Glutamatergic neuron (in vitro differentiated cells): ENCODE results near the gene MTERF2. TPM values are rescaled to one million over a fixed set of nuclear protein-coding genes. Genes with fewer than 3 reads are reported as not detected.
"Not testable (repeated sequence)": the region's sequence is repeated elsewhere in the genome, so short reads cannot be mapped to it uniquely, and the experiment has no call there.

Source experiments
- DNase-seq: peaks from one replicate; pipeline ENCODE4 v3.0.0; 2022
- H3K27ac Mint-ChIP-seq: one replicate; pipeline ENCODE4 v1.8.0; 2020; ENCODE audit warnings: mild to moderate bottlenecking, mixed read lengths, inconsistent platforms; ENCODE audit not compliant: unreplicated experiment
- H3K27me3 Mint-ChIP-seq: one replicate; pipeline ENCODE4 v1.8.0; 2020; ENCODE audit warnings: mild to moderate bottlenecking, moderate library complexity, mixed read lengths, inconsistent platforms; ENCODE audit not compliant: unreplicated experiment
- H3K36me3 Mint-ChIP-seq: one replicate; pipeline ENCODE4 v1.8.0; 2020; ENCODE audit warnings: mild to moderate bottlenecking, mixed read lengths, inconsistent platforms; ENCODE audit not compliant: unreplicated experiment
- H3K4me1 Mint-ChIP-seq: one replicate; pipeline ENCODE4 v1.8.0; 2020; ENCODE audit warnings: mild to moderate bottlenecking, low read depth, mixed read lengths, inconsistent platforms; ENCODE audit not compliant: unreplicated experiment
- H3K4me3 Mint-ChIP-seq: one replicate; pipeline ENCODE4 v1.8.0; 2020; ENCODE audit warnings: mild to moderate bottlenecking, mixed read lengths, inconsistent platforms; ENCODE audit not compliant: unreplicated experiment
- H3K9me3 Mint-ChIP-seq: one replicate; pipeline ENCODE4 v1.8.0; 2020; ENCODE audit warnings: mild to moderate bottlenecking, moderate library complexity, mixed read lengths, inconsistent platforms; ENCODE audit not compliant: unreplicated experiment
- total RNA-seq: library from RNA; stranded (reverse); fragmentation: NEBNext Ultra II Directional; extraction: Animal tissue kit (Norgen Biotek cat#: 25700); gene quantifications from one replicate; pipeline ENCODE4 v1.2.1, GENCODE V29; 2021; ENCODE audit not compliant: unreplicated experiment
- TF ChIP-seq, protein P1 (sequence below): fragments of 200-600 bp; sonication (generic); IDR thresholded peaks from one replicate; pipeline ENCODE4 v1.5.0; 2021; ENCODE audit not compliant: partially characterized antibody, unreplicated experiment

Gene MTERF2
- total RNA-seq, 1 donor from 2014 or later, result 13.2 TPM

DNA sequence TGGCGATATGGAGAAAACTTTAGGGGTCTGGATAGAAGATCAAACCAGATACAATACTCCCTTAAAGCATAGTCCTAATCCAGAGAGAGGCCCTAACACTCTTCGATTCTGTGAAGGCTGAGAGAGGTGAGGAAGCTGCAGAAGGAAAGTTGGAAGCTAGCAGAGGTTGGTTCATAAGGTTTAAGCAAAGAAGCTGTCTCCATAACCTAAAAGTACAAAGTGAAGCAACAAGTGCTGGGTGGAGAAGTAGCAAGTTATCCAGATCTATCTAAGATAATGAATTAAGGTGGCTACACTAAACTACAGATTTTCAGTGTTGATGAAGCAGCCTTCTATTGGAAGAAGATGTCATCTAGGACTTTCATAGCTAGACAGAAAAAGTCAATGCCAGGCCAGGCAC, 24.6 kb upstream of the MTERF2 start:
- DNase-seq, result no peak
- Mint-ChIP-seq H3K4me3 (no peak overlapping the region), H3K4me1 (no peaks in the 10 kb centered on the region), H3K27ac (no peak overlapping the region), H3K36me3 (peaks cover 5% of the 10 kb centered on the region), H3K27me3 (no peaks in the 10 kb centered on the region), H3K9me3 (peaks cover 2% of the 10 kb centered on the region)
- TF ChIP-seq, protein P1, sequence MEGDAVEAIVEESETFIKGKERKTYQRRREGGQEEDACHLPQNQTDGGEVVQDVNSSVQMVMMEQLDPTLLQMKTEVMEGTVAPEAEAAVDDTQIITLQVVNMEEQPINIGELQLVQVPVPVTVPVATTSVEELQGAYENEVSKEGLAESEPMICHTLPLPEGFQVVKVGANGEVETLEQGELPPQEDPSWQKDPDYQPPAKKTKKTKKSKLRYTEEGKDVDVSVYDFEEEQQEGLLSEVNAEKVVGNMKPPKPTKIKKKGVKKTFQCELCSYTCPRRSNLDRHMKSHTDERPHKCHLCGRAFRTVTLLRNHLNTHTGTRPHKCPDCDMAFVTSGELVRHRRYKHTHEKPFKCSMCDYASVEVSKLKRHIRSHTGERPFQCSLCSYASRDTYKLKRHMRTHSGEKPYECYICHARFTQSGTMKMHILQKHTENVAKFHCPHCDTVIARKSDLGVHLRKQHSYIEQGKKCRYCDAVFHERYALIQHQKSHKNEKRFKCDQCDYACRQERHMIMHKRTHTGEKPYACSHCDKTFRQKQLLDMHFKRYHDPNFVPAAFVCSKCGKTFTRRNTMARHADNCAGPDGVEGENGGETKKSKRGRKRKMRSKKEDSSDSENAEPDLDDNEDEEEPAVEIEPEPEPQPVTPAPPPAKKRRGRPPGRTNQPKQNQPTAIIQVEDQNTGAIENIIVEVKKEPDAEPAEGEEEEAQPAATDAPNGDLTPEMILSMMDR, result no peak

- DNase-seq, result no peak
- H3K27ac Mint-ChIP-seq, result no peak overlapping the region
- TF ChIP-seq, protein P1, result no peak
- H3K9me3 Mint-ChIP-seq, result peaks cover 2% of the 10 kb centered on the region
- no peak overlapping the region for H3K4me3 Mint-ChIP-seq
- H3K27me3 Mint-ChIP-seq, result peaks cover 2% of the 10 kb centered on the region
- H3K36me3 Mint-ChIP-seq, result peaks cover 9% of the 10 kb centered on the region
- no peaks in the 10 kb centered on the region for H3K4me1 Mint-ChIP-seq
These were observed 20.5 kb upstream of the MTERF2 start for GRCh38 chr12:107007411-107007810.

DNA sequence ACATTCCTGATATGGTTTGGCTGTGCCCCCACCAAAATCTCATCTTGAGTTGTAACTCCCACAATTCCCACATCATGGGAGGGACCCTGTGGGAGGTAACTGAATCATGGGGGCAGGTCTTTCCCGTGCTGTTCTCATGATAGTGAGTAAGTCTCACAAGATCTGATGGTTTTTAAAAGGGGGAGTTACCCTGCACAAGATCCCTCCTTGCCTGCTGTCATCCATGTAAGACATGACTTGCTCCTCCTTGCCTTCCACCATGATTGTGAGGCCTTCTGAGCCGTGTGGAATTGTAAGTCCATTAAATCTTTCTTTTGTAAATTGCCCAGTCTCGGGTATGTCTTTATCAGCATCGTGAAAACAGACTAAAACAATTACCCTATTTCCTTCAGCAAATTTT, 15.7 kb upstream of the MTERF2 start:
- not testable (repeated sequence) for H3K27ac Mint-ChIP-seq, H3K36me3 Mint-ChIP-seq, H3K27me3 Mint-ChIP-seq, H3K9me3 Mint-ChIP-seq, H3K4me1 Mint-ChIP-seq, H3K4me3 Mint-ChIP-seq, DNase-seq

DNA sequence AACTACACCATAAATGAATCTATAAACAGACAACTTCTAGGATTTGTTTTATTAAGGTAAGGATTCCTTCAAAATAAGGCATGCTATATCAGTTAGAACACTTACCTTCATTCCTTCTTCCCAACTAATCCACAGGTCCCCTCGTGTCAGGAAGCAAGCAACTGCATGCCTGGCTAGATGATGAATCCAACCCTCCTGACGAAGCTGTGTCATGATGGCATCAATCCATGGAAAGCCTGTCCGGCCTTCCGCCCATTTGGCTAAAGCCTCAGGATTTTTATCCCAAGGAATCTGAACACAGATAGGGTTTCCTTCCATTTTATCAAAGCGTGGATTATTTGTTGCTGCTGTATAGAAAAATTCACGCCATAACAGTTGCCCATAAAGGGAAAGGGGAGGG, 12.5 kb upstream of the MTERF2 start:
- Mint-ChIP-seq H3K27me3 (peaks cover 2% of the 10 kb centered on the region), H3K4me1 (no peaks in the 10 kb centered on the region), H3K27ac (no peak overlapping the region), H3K9me3 (no peaks in the 10 kb centered on the region), H3K36me3 (peaks cover 10% of the 10 kb centered on the region), H3K4me3 (no peak overlapping the region)
- TF ChIP-seq, protein P1, result no peak
- no peak for DNase-seq

DNA sequence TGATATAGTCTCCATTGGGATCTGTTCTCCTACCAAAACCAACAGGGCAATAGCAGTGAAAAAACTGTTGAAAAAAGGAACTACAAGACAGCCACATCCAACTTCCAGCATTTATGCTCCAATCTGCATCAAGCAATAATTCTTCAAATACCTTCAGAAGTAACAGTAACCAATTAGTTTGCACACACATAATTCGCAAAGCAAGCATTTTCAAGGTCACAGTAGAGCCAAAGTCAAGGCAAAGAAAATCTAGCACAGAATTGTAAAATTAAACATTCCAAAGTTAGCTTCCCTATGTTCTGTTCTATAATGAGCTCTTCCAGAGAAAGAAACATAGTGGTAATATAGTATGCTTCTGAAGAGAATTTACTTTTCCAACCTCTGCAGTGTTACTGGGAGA, 11.0 kb upstream of the MTERF2 start:
- TF ChIP-seq, protein P1, result no peak
- H3K36me3 Mint-ChIP-seq, result peaks cover 10% of the 10 kb centered on the region
- H3K4me3 Mint-ChIP-seq, result no peak overlapping the region
- H3K27me3 Mint-ChIP-seq, result peaks cover 2% of the 10 kb centered on the region
- DNase-seq, result no peak
- H3K4me1 Mint-ChIP-seq, result no peaks in the 10 kb centered on the region
- no peak overlapping the region for H3K27ac Mint-ChIP-seq
- H3K9me3 Mint-ChIP-seq, result no peaks in the 10 kb centered on the region

DNA sequence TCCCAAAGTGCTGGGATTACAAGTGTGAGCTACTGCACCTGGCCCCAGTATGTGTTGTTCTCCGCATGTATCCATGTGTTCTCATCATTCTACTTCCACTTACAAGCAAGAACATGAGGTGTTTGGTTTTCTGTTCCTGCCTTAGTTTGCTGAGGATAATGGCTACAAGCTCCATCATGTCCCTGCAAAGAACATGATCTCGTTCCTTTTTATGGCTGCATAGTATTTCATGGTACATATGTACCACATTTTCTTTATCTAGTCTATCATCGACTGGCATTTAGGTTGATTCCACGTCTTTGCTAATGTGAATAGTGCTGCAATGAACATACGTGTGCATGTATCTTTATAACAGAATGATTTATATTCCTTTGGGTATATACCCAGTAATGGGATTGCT, 9.2 kb upstream of the MTERF2 start:
- not testable (repeated sequence) for DNase-seq, H3K36me3 Mint-ChIP-seq, H3K27me3 Mint-ChIP-seq, H3K9me3 Mint-ChIP-seq, H3K4me1 Mint-ChIP-seq, H3K27ac Mint-ChIP-seq, H3K4me3 Mint-ChIP-seq
